DND-41 (cell line): ENCODE data around the gene PAK2.

Experiments used
- ATAC-seq: fragments of 200-7000 bp; cut with Tn5 transposase; 3 replicates; pipeline ENCODE4 v1.9.1; 2021; ENCODE audit warnings: low read depth; ENCODE audit not compliant: insufficient read depth
- DNase-seq: peaks from one replicate; pipeline ENCODE4 v3.0.0-alpha.2; 2020
- H2AFZ ChIP-seq: 2 replicates; pipeline ENCODE4 v1.6.0; 2012; ENCODE audit warnings: low read depth, low read length
- H3K27ac ChIP-seq: 2 replicates; pipeline ENCODE4 v1.5.1; 2012; ENCODE audit warnings: low read length, inconsistent platforms
- H3K27me3 ChIP-seq: fragments of 200-600 bp; sonication (generic); 2 replicates; pipeline ENCODE4 v1.6.0; 2012; ENCODE audit warnings: low read length, mild to moderate bottlenecking, inconsistent platforms; ENCODE audit not compliant: insufficient read depth, poor library complexity
- H3K36me3 ChIP-seq: 2 replicates; pipeline ENCODE4 v1.5.1; 2012; ENCODE audit warnings: low read length, inconsistent platforms; ENCODE audit not compliant: insufficient read depth
- H3K4me1 ChIP-seq: 2 replicates; pipeline ENCODE4 v1.5.1; 2012; ENCODE audit warnings: mild to moderate bottlenecking, low read length; ENCODE audit not compliant: insufficient read depth
- H3K4me2 ChIP-seq: 2 replicates; pipeline ENCODE4 v1.6.0; 2012; ENCODE audit warnings: mild to moderate bottlenecking, moderate library complexity, low read length, inconsistent platforms; ENCODE audit not compliant: insufficient read depth
- H3K4me3 ChIP-seq, 2 experiments: fragments of 200-600 bp in 1 of 2; shearing (Covaris generic) in 1 of 2; 2 replicates each; pipeline ENCODE4 v1.5.1; 2012 to 2016; ENCODE audit warnings: inconsistent platforms in 2 of 2, low read length in 2 of 2, mild to moderate bottlenecking in 2 of 2, low read depth in 1 of 2, moderate library complexity in 1 of 2
- H3K79me2 ChIP-seq: 2 replicates; pipeline ENCODE4 v1.6.0; 2012; ENCODE audit warnings: low read length, inconsistent platforms; ENCODE audit not compliant: insufficient read depth
- H3K9ac ChIP-seq: 2 replicates; pipeline ENCODE4 v1.6.0; 2012; ENCODE audit warnings: low read depth, mild to moderate bottlenecking, inconsistent platforms, low read length, moderate library complexity
- H3K9me3 ChIP-seq: 2 replicates; pipeline ENCODE4 v1.5.1; 2012; ENCODE audit warnings: low read length, moderate library complexity, mild to moderate bottlenecking, inconsistent platforms; ENCODE audit not compliant: insufficient read depth, severe bottlenecking
- H4K20me1 ChIP-seq: 2 replicates; pipeline ENCODE4 v1.6.0; 2012; ENCODE audit warnings: low read length; ENCODE audit not compliant: insufficient read depth
- CTCF ChIP-seq: IDR thresholded peaks from 2 replicates; pipeline ENCODE4 v1.5.1; 2012; ENCODE audit warnings: borderline replicate concordance, low read length, moderate library complexity, mild to moderate bottlenecking; ENCODE audit not compliant: poor library complexity, severe bottlenecking; ENCODE audit errors: extremely low read depth
- EZH2 ChIP-seq: IDR thresholded peaks from 3 replicates; pipeline ENCODE4 v1.6.1; 2012; ENCODE audit warnings: borderline replicate concordance, low read depth, mild to moderate bottlenecking, moderate library complexity, low read length, inconsistent platforms; ENCODE audit not compliant: severe bottlenecking

The PAK2 gene

GRCh38 chr3:196699749-196700148 lies 39.9 kb upstream of the PAK2 start:
- H3K4me3 ChIP-seq = no peak overlapping the region
- H3K4me1 ChIP-seq = no peaks in the 10 kb centered on the region
- no peaks in the 10 kb centered on the region for H4K20me1 ChIP-seq
- no peak overlapping the region for H3K9ac ChIP-seq
- H3K9me3 ChIP-seq = no peaks in the 10 kb centered on the region
- H3K79me2 ChIP-seq = no peaks in the 10 kb centered on the region
- H3K36me3 ChIP-seq = no peaks in the 10 kb centered on the region
- TF ChIP-seq CTCF (no peak), EZH2 (no peak)
- H3K4me2 ChIP-seq = no peak overlapping the region
- no peaks in the 10 kb centered on the region for H3K27me3 ChIP-seq
- no peak overlapping the region for H3K27ac ChIP-seq
- no peak for DNase-seq
- ATAC-seq = no peak
- H2AFZ ChIP-seq = no peak overlapping the region

GRCh38 chr3:196700801-196701200 lies 38.9 kb upstream of the PAK2 start:
- Histone ChIP-seq H3K27me3 (no peaks in the 10 kb centered on the region), H4K20me1 (no peaks in the 10 kb centered on the region), H3K4me3 (no peak overlapping the region), H3K36me3 (no peaks in the 10 kb centered on the region), H2AFZ (no peak overlapping the region), H3K9me3 (no peaks in the 10 kb centered on the region), H3K4me2 (no peak overlapping the region), H3K27ac (no peak overlapping the region), H3K9ac (no peak overlapping the region), H3K79me2 (no peaks in the 10 kb centered on the region), H3K4me1 (no peaks in the 10 kb centered on the region)
- TF ChIP-seq CTCF = no peak
- ATAC-seq (no peak), DNase-seq (no peak)

GRCh38 chr3:196706327-196706726 lies 33.3 kb upstream of the PAK2 start:
- ATAC-seq (no peak), DNase-seq (no peak)
- Histone ChIP-seq H3K27ac (no peak overlapping the region), H3K4me3 (no peak overlapping the region), H3K79me2 (peaks cover 9% of the 10 kb centered on the region), H3K4me2 (no peak overlapping the region), H3K9me3 (no peaks in the 10 kb centered on the region), H3K9ac (no peak overlapping the region), H4K20me1 (no peaks in the 10 kb centered on the region), H2AFZ (no peak overlapping the region), H3K27me3 (no peaks in the 10 kb centered on the region), H3K36me3 (no peaks in the 10 kb centered on the region), H3K4me1 (peaks cover 10% of the 10 kb centered on the region)
- no peak for TF ChIP-seq CTCF
- no peak for TF ChIP-seq EZH2

- H4K20me1 ChIP-seq = no peaks in the 10 kb centered on the region
- no peak overlapping the region for H3K27ac ChIP-seq
- no peaks in the 10 kb centered on the region for H3K9me3 ChIP-seq
- DNase-seq (no peak), ATAC-seq (no peak)
- H3K9ac ChIP-seq = no peak overlapping the region
- no peaks in the 10 kb centered on the region for H3K36me3 ChIP-seq
- no peak overlapping the region for H3K4me2 ChIP-seq
- H3K79me2 ChIP-seq = peaks cover 11% of the 10 kb centered on the region
- H2AFZ ChIP-seq = no peak overlapping the region
- TF ChIP-seq EZH2 = no peak
- peaks cover 14% of the 10 kb centered on the region for H3K4me1 ChIP-seq
- H3K4me3 ChIP-seq = no peak overlapping the region
- H3K27me3 ChIP-seq = no peaks in the 10 kb centered on the region
Measured at GRCh38 chr3:196706731-196707130, 32.9 kb upstream of the PAK2 start.
